NB4 (cell line): ENCODE data around the gene IL15RA.

Experiments used
- DNase-seq: peaks from one replicate; pipeline ENCODE4 v3.0.0; 2010; ENCODE audit warnings: low read depth
- H3K4me3 ChIP-seq: one replicate; pipeline ENCODE4 v1.5.1; 2011; ENCODE audit warnings: mild to moderate bottlenecking, low read depth, low read length, moderate library complexity
- CTCF ChIP-seq: IDR thresholded peaks from one replicate; pipeline ENCODE4 v1.5.1; 2012; ENCODE audit warnings: low read depth, low read length
- MAX ChIP-seq: IDR thresholded peaks from 2 replicates; pipeline ENCODE4 v1.6.1; 2011; ENCODE audit warnings: low read depth, low read length
- MYC ChIP-seq: IDR thresholded peaks from 2 replicates; pipeline ENCODE4 v1.6.1; 2011; ENCODE audit warnings: low read depth, low read length
- POLR2A ChIP-seq: IDR thresholded peaks from 2 replicates; pipeline ENCODE4 v1.6.1; 2011; ENCODE audit warnings: mild to moderate bottlenecking; ENCODE audit not compliant: insufficient read length; ENCODE audit errors: extremely low read depth

The IL15RA gene

GRCh38 chr10:5927306-5927705, 50.0 kb downstream of the IL15RA start:
- TF ChIP-seq MYC (no peak), POLR2A (no peak), MAX (no peak), CTCF (no peak)
- no peak for DNase-seq
- no peak overlapping the region for H3K4me3 ChIP-seq

- no peak for TF ChIP-seq POLR2A
- no peak for TF ChIP-seq CTCF
- no peak for TF ChIP-seq MYC
- no peak for TF ChIP-seq MAX
- no peak overlapping the region for H3K4me3 ChIP-seq
- no peak for DNase-seq
Observed at GRCh38 chr10:5924889-5925288, 52.5 kb downstream of the IL15RA start.

- no peak overlapping the region for H3K4me3 ChIP-seq
- no peak for DNase-seq
- TF ChIP-seq MAX (no peak), MYC (no peak), POLR2A (no peak), CTCF (no peak)
Observed at GRCh38 chr10:5921746-5922145, 55.6 kb downstream of the IL15RA start.

GRCh38 chr10:5919568-5919967, 57.8 kb downstream of the IL15RA start:
- no peak for TF ChIP-seq CTCF
- TF ChIP-seq MYC = no peak

GRCh38 chr10:5918763-5919162, 58.6 kb downstream of the IL15RA start:
- TF ChIP-seq MAX (no peak), CTCF (no peak), POLR2A (no peak), MYC (no peak)
- no peak for DNase-seq
- H3K4me3 ChIP-seq = no peak overlapping the region

More at GRCh38 chr10:5919568-5919967, 57.8 kb downstream of the IL15RA start:
- H3K4me3 ChIP-seq = no peak overlapping the region
- DNase-seq = no peak

GRCh38 chr10:5917305-5917704, 60.0 kb downstream of the IL15RA start:
- no peak for DNase-seq
- TF ChIP-seq CTCF (no peak), MAX (no peak), POLR2A (no peak), MYC (no peak)
- no peak overlapping the region for H3K4me3 ChIP-seq
